Fibroblast of pulmonary artery (primary cell): ENCODE measurements around the gene EXOC6.

Source experiments
- DNase-seq: peaks from one replicate; pipeline ENCODE4 v3.0.0-alpha.2; 2010; ENCODE audit warnings: low read depth
- H3K4me3 ChIP-seq: replicated peaks from 2 replicates; pipeline ENCODE4 v1.5.1; 2011; ENCODE audit warnings: low read depth, mild to moderate bottlenecking, control low read depth, low read length, moderate library complexity
- TF ChIP-seq, protein P1 (sequence below): IDR thresholded peaks from 2 replicates; pipeline ENCODE4 v1.5.1; 2011; ENCODE audit warnings: mild to moderate bottlenecking, control low read depth, low read length, inconsistent platforms; ENCODE audit errors: missing control alignments

The EXOC6 gene

DNA sequence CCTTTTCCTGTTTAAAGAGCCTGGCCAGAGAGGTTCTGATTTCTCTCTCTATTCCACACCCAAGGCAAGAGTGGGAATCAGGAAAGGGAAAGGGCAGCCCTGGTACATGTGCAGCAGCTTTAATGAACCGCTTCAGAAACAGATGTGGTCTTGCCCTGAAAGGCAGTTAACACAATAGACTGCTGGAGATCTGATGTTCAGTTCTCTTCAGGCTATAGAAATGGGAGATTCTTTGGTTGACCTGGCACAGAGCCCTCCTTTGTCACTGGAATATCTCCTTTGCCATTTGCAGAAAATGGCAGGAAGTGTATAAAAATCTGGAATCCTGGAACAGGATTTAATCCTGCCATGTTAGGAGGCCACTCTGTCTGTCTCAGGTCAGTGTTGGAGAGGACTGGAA is 36.3 kb upstream of the EXOC6 start:
- TF ChIP-seq, protein P1, sequence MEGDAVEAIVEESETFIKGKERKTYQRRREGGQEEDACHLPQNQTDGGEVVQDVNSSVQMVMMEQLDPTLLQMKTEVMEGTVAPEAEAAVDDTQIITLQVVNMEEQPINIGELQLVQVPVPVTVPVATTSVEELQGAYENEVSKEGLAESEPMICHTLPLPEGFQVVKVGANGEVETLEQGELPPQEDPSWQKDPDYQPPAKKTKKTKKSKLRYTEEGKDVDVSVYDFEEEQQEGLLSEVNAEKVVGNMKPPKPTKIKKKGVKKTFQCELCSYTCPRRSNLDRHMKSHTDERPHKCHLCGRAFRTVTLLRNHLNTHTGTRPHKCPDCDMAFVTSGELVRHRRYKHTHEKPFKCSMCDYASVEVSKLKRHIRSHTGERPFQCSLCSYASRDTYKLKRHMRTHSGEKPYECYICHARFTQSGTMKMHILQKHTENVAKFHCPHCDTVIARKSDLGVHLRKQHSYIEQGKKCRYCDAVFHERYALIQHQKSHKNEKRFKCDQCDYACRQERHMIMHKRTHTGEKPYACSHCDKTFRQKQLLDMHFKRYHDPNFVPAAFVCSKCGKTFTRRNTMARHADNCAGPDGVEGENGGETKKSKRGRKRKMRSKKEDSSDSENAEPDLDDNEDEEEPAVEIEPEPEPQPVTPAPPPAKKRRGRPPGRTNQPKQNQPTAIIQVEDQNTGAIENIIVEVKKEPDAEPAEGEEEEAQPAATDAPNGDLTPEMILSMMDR = no peak
- peak; percentile 40 for DNase-seq

DNA sequence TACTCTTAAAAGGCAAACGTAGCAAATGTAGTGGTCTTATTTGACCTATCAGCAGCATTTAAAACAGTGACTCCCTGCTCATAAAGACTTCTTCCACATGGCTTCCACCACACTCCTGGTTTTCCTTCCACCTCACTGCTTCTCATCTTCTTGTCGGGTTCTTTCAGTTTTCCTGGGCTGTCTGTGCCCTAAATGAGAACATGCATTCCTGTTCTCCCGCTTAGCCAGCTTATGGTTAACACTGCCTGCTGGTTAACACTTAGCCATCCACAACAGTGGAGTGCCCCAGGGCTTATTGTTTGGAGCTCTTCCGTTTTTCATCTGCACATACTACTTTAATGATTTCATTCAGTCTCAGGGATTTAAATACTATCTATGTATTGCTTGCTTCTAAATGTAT is 34.3 kb upstream of the EXOC6 start:
- TF ChIP-seq, protein P1 = no peak
- H3K4me3 ChIP-seq = no peak overlapping the region
- no peak for DNase-seq

More for the DNA sequence above, 36.3 kb upstream of the EXOC6 start:
- no peak overlapping the region for H3K4me3 ChIP-seq

DNA sequence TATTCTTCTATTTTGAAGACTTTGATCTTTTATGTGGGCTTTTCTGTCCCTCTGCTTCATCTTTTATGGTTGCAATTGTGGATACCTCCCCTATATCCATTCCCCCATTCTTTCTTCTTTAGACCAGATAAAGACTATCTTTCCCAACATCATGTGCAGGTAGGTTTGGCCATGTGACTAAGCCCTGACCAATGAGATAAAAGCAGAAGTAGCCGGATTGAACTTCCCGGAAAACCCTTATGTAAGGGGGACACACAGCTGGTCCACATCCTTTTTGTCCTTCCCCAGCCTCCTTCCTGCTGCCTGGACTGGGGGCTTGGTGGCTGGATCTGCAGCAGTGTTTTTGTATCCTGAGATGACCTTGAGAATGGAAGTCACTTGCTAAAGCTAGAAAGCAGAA is 33.5 kb upstream of the EXOC6 start:
- DNase-seq = no peak
- H3K4me3 ChIP-seq = no peak overlapping the region
- TF ChIP-seq, protein P1 = no peak

DNA sequence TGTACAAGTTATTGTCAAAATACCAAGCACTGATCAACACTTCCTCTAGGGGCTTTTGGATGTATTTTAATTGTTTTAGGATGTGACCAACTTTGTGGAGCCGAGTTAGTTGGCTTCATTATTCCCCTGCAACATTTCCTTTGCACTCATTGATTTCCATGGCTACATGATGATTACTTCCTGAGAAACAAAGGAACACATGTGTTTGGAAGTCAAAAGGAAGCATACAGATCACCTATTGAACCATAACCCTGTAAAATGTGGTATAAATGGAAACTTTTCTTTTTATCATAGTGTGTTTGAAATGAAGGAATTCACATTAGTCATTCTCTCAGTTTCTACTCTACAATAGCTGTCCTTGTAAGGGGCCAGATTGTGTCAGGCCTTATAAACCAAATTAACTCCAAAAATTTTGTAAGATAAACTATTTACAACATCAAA is 32.2 kb upstream of the EXOC6 start:
- H3K4me3 ChIP-seq = no peak overlapping the region
- TF ChIP-seq, protein P1 = peak; percentile 7
- peak; percentile 84 for DNase-seq

DNA sequence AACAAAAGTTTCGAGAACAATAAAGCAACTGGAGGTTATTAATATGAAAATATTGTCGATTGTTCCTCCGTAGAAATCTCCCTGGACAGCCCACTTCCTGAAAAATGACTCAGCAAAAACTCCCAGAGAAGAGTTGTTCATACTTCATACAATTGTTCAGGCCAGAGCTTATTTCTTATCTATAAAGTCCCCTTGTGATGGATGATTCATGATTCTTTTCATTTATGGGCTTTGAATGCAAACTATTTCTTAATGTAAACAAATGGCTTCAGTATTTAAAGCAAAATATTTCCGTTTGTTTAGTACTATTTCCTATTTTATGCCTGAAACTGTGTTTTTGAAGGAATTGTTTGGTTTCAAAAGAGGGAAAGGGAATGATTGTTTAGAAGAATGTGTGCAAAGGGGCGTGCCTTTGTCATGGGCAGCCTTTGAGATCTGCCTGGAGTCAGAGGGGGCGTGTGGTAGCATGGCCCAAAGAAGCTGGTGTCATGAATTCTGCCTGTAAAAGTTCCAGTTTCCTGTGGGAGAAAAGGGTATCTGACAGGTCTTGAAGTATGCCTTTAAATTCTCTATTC is 26.2 kb upstream of the EXOC6 start:
- no peak overlapping the region for H3K4me3 ChIP-seq
- DNase-seq = peak; percentile 96
- TF ChIP-seq, protein P1 = no peak

DNA sequence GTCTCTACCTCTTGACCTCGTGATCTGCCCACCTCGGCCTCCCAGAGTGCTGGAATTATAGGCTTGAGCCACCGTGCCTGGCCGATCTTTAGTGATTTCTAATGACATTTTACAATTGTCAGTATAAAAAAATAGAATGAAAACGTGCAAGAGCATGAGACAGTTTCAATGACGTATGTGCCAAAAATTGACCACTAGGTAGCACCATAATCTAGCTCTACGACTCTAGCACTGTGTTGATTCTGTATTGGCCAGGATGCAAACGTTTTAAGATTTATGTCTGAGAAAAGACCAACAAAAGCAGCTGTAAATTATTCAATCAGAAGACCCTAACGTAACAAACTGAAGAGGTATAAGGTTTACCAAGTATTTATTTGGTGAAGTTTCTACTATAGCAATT is 25.4 kb upstream of the EXOC6 start:
- no peak overlapping the region for H3K4me3 ChIP-seq
- TF ChIP-seq, protein P1 = peak; percentile 17
- peak; percentile 65 for DNase-seq

DNA sequence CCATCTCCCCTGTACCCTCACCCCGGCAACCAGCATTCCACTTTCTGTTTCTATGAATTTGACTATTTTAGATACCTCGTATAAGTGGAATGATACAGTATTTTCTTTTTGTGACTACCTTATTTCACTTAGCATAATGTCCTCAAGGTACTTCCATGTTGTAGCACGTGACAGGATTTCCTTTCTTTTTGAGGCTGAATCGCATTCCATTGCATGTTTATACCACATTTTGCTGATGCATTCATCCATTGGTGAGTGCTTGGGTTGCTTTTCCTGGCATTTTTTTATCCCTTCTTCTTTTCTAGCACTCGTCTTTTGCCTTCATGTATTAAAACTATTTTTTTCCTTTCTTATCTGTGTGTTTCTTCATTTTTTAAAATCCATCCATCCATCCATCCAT is 22.3 kb upstream of the EXOC6 start:
- no peak for DNase-seq
- H3K4me3 ChIP-seq = no peak overlapping the region
- TF ChIP-seq, protein P1 = no peak
